ENCODE data around the gene ADCY9. TPM values are rescaled to one million over a fixed set of nuclear protein-coding genes. Genes with fewer than 3 reads are reported as not detected.
A peak's percentile ranks its signal among the peaks of the same experiment; 100 is the strongest.

Gene ADCY9
- polyA plus RNA-seq, 1 donor from 2014 or later: 6.3 TPM

GRCh38 chr16:4115209-4115948 is 863 bp downstream of the ADCY9 start:
- H4K20me1 ChIP-seq (ENCODE audit: insufficient read depth): no peaks in the 10 kb centered on the region
- no peak overlapping the region for H3K27ac ChIP-seq (ENCODE audit: low read length)
- no peaks in the 10 kb centered on the region for H3K9me2 ChIP-seq (ENCODE audit: insufficient read depth, low read length)
- H3K27me3 ChIP-seq (ENCODE audit: insufficient read depth, low read depth, low read length): no peaks in the 10 kb centered on the region
- no peaks in the 10 kb centered on the region for H3F3A ChIP-seq (ENCODE audit: insufficient read depth, low read length, poor library complexity, severe bottlenecking)
- peak; percentile 19 for TF ChIP-seq SMC3 (conservative IDR thresholded peaks at IDR 0.05; ENCODE audit: poor library complexity)
- TF ChIP-seq CTCF (IDR thresholded peaks at IDR 0.05; ENCODE audit: poor library complexity, severe bottlenecking): peak; percentile 15
- no peak for TF ChIP-seq REST (IDR thresholded peaks at IDR 0.05; ENCODE audit: borderline replicate concordance)
- TF ChIP-seq POLR2AphosphoS5 (IDR thresholded peaks at IDR 0.05): no peak
- peak; percentile 68 for TF ChIP-seq MXI1 (conservative IDR thresholded peaks at IDR 0.05; ENCODE audit: poor library complexity, severe bottlenecking)
- TF ChIP-seq EZH2 (IDR thresholded peaks at IDR 0.05; ENCODE audit: borderline replicate concordance, insufficient read depth, low read length, poor library complexity, severe bottlenecking): no peak
- TF ChIP-seq RAD21 (conservative IDR thresholded peaks at IDR 0.05): peak; percentile 36
- TF ChIP-seq EP300 (conservative IDR thresholded peaks at IDR 0.05; ENCODE audit: poor library complexity, severe bottlenecking): no peak
- TF ChIP-seq TAF1 (IDR thresholded peaks at IDR 0.05; ENCODE audit: low read depth): no peak
- H3K4me3 ChIP-seq (ENCODE audit: low read length): peak overlapping the region; percentile 93
- no peak overlapping the region for H2AFZ ChIP-seq (ENCODE audit: low read depth, low read length)
- peak overlapping the region; percentile 68 for H3K9ac ChIP-seq (ENCODE audit: low read length)
- peaks cover 24% of the 10 kb centered on the region for H3K79me2 ChIP-seq (replicated peaks; ENCODE audit: insufficient read depth, low read length)
- peak overlapping the region; percentile 36 for H3K4me2 ChIP-seq (ENCODE audit: low read length)
- H3K9me3 ChIP-seq (ENCODE audit: low read length): no peaks in the 10 kb centered on the region
- peaks cover 5% of the 10 kb centered on the region for H3K36me3 ChIP-seq (ENCODE audit: insufficient read depth, low read length)

GRCh38 chr16:4114257-4115208 is 1.7 kb downstream of the ADCY9 start:
- H2AFZ ChIP-seq (ENCODE audit: low read depth, low read length): no peak overlapping the region
- no peaks in the 10 kb centered on the region for H3K9me2 ChIP-seq (ENCODE audit: insufficient read depth, low read length)
- TF ChIP-seq EZH2 (IDR thresholded peaks at IDR 0.05; ENCODE audit: borderline replicate concordance, insufficient read depth, low read length, poor library complexity, severe bottlenecking): no peak
- no peak for TF ChIP-seq POLR2AphosphoS5 (IDR thresholded peaks at IDR 0.05)
- TF ChIP-seq RAD21 (conservative IDR thresholded peaks at IDR 0.05): no peak
- no peak for TF ChIP-seq TAF1 (IDR thresholded peaks at IDR 0.05; ENCODE audit: low read depth)
- H3K4me3 ChIP-seq (ENCODE audit: low read length): peak overlapping the region; percentile 93
- H3K9ac ChIP-seq (ENCODE audit: low read length): peak overlapping the region; percentile 68
- H3K27ac ChIP-seq (ENCODE audit: low read length): no peak overlapping the region
- no peaks in the 10 kb centered on the region for H3K9me3 ChIP-seq (ENCODE audit: low read length)
- H3K79me2 ChIP-seq (replicated peaks; ENCODE audit: insufficient read depth, low read length): peaks cover 24% of the 10 kb centered on the region
- H3F3A ChIP-seq (ENCODE audit: insufficient read depth, low read length, poor library complexity, severe bottlenecking): no peaks in the 10 kb centered on the region
- H3K36me3 ChIP-seq (ENCODE audit: insufficient read depth, low read length): peaks cover 5% of the 10 kb centered on the region
- no peaks in the 10 kb centered on the region for H4K20me1 ChIP-seq (ENCODE audit: insufficient read depth)
- peak overlapping the region; percentile 36 for H3K4me2 ChIP-seq (ENCODE audit: low read length)
- no peaks in the 10 kb centered on the region for H3K27me3 ChIP-seq (ENCODE audit: insufficient read depth, low read depth, low read length)

Measured in neural cell (in vitro differentiated cells).